Measurements from ENCODE around the gene APMAP.

- TF ChIP-seq POLR2A (IDR thresholded peaks at IDR 0.05), result no peak
- no peak for TF ChIP-seq CTCF (IDR thresholded peaks at IDR 0.05)
These were observed 1.7 kb downstream of the APMAP start for GRCh38 chr20:24990810-24991252.

All from testis (tissue), 2 donors.